ENCODE results near the gene FCGBP. TPM values are rescaled to one million over a fixed set of nuclear protein-coding genes. Genes with fewer than 3 reads are reported as not detected.

Gene FCGBP
- total and polyA plus RNA-seq, 2 of the 4 experiments (the other 2 are of a cell fraction) = under 0.01 to 0.03 TPM

DNA sequence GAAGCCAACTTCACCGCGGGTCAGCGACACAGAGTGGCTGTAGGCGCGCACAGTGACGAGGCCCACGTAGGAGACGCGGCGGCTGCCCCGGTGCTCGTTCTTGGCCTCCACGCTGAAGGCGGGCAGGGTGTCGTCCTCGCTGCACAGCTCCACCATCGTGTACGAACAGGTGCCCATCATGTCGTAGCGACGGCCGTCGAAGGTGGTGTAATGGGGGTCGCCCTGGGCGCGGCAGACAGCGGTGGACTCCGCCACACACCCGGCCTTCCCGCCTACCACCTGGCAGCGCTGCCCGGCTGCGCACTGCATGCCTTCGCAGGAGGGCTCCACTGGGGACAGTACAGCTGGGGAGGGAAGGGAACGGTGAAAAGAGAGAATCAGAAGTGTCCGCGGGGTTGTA lies 10.0 kb downstream of the FCGBP start:
- Histone ChIP-seq H3K23ac (ENCODE audit: low read depth, low read length) (no peak overlapping the region), H3K4ac (ENCODE audit: low read depth, low read length) (no peak overlapping the region), H2BK15ac (ENCODE audit: low read depth, low read length) (no peak overlapping the region), H2BK20ac (ENCODE audit: low read depth, low read length) (no peak overlapping the region), H3K14ac (replicated peaks; ENCODE audit: low read depth, low read length) (no peak overlapping the region), H3K36me3 (ENCODE audit: control insufficient read depth, insufficient read depth, low read length) (no peaks in the 10 kb centered on the region), H3K4me2 (ENCODE audit: low read depth, low read length) (no peak overlapping the region), H3K27me3 (ENCODE audit: control insufficient read depth, insufficient read depth, low read length) (no peaks in the 10 kb centered on the region), H4K8ac (ENCODE audit: low read depth in 2 of 2, low read length in 2 of 2) (no peak overlapping the region), H2AFZ (replicated peaks; ENCODE audit: low read length, poor library complexity) (peak overlapping the region; percentile 32), H3K4me1 (ENCODE audit: control insufficient read depth, insufficient read depth, low read length) (no peaks in the 10 kb centered on the region), H4K91ac (ENCODE audit: insufficient read depth, low read depth, low read length) (no peak overlapping the region), H2BK120ac (ENCODE audit: low read depth, low read length) (no peak overlapping the region), H4K20me1 (ENCODE audit: insufficient read depth, low read length) (no peaks in the 10 kb centered on the region), H3K27ac (ENCODE audit: insufficient read depth, low read length) (no peak overlapping the region), H3K56ac (ENCODE audit: extremely low read depth, insufficient read depth, low read length) (no peak overlapping the region), H2AK9ac (replicated peaks; ENCODE audit: low read depth, low read length, poor library complexity) (no peak overlapping the region), H3K9me3 (ENCODE audit: control insufficient read depth, insufficient read depth, low read length) (no peaks in the 10 kb centered on the region), H2BK5ac (ENCODE audit: low read depth, low read length, poor library complexity, severe bottlenecking) (no peak overlapping the region), H3K18ac (ENCODE audit: low read depth, low read length) (no peak overlapping the region), H3K4me3 (ENCODE audit: insufficient read depth, low read depth, low read length) (no peak overlapping the region), H3K9ac (ENCODE audit: low read depth, low read length) (no peak overlapping the region), H3K79me1 (ENCODE audit: low read depth in 1 of 2, low read length in 2 of 2) (no peaks in the 10 kb centered on the region), H4K5ac (ENCODE audit: low read depth, low read length) (no peak overlapping the region), H2AK5ac (ENCODE audit: low read depth, low read length) (no peak overlapping the region), H3K9me1 (ENCODE audit: insufficient read depth, low read length) (no peaks in the 10 kb centered on the region)
- no peak for DNase-seq
- ATAC-seq (ENCODE audit: low read depth) = no peak
- TF ChIP-seq MXI1 (IDR thresholded peaks at IDR 0.05; ENCODE audit: borderline replicate concordance, low read depth, low read length) (no peak), CTCF (conservative IDR thresholded peaks at IDR 0.05; ENCODE audit: low read depth, low read length) (no peak), CHD1 (IDR thresholded peaks at IDR 0.05; ENCODE audit: low read depth, low read length) (no peak), BHLHE40 (IDR thresholded peaks at IDR 0.05; ENCODE audit: low read depth, low read length) (no peak), MAFK (IDR thresholded peaks at IDR 0.05; ENCODE audit: low read depth, low read length) (no peak), RAD21 (IDR thresholded peaks at IDR 0.05; ENCODE audit: low read length) (no peak), RCOR1 (IDR thresholded peaks at IDR 0.05; ENCODE audit: insufficient replicate concordance, low read length) (no peak), POLR2A (IDR thresholded peaks at IDR 0.05; ENCODE audit: low read depth, low read length) (no peak), MAZ (IDR thresholded peaks at IDR 0.05; ENCODE audit: borderline replicate concordance, low read depth, low read length) (no peak), USF2 (IDR thresholded peaks at IDR 0.05; ENCODE audit: low read depth, low read length) (no peak), RFX5 (IDR thresholded peaks at IDR 0.05; ENCODE audit: low read depth, low read length) (no peak), FOS (IDR thresholded peaks at IDR 0.05; ENCODE audit: low read depth, low read length) (no peak), CEBPB (IDR thresholded peaks at IDR 0.05; ENCODE audit: low read depth, low read length) (no peak), SMC3 (IDR thresholded peaks at IDR 0.05; ENCODE audit: low read depth, low read length) (no peak), NFE2L2 (IDR thresholded peaks at IDR 0.05; ENCODE audit: low read depth, low read length) (no peak)
- TF ChIP-seq, protein P1, sequence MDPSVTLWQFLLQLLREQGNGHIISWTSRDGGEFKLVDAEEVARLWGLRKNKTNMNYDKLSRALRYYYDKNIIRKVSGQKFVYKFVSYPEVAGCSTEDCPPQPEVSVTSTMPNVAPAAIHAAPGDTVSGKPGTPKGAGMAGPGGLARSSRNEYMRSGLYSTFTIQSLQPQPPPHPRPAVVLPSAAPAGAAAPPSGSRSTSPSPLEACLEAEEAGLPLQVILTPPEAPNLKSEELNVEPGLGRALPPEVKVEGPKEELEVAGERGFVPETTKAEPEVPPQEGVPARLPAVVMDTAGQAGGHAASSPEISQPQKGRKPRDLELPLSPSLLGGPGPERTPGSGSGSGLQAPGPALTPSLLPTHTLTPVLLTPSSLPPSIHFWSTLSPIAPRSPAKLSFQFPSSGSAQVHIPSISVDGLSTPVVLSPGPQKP (IDR thresholded peaks at IDR 0.05; ENCODE audit: borderline replicate concordance, low read depth, low read length) = no peak
- ChIA-PET POLR2A (ENCODE audit: unreplicated experiment) (no interaction called here), CTCF (no interaction called here)
- BruUV-seq (replicated peaks) = no TSS peak
- dilution Hi-C loops (cut with HindIII; ENCODE audit: low sequenced_read_pairs, unreplicated experiment) (no loop called here), intact Hi-C loops (cut with micrococcal nuclease) (no loop called here), in situ Hi-C loops (cut with MboI; ENCODE audit: low sequenced_read_pairs) (no loop called here)
- WGBS, 2 experiments (ENCODE audit: extremely low coverage in 2 of 2, insufficient read length in 1 of 2) = 95% methylated on average over 4 of the region's 37 CpGs; no CpG with 5 or more reads in 1 of the 2 experiments

Data from IMR-90 (cell line).